Skeletal muscle satellite cell (primary cell): ENCODE data around the gene GALP.
A peak's percentile ranks its signal among the peaks of the same experiment; 100 is the strongest.
"Not testable (repeated sequence)": the region's sequence is repeated elsewhere in the genome, so short reads cannot be mapped to it uniquely, and the experiment has no call there.

Experiments used
- H3K27me3 ChIP-seq: 2 replicates; pipeline ENCODE4 v1.7.0; 2013; ENCODE audit warnings: low read length; ENCODE audit not compliant: control insufficient read depth, insufficient read depth
- H3K36me3 ChIP-seq: 2 replicates; pipeline ENCODE4 v1.7.0; 2013; ENCODE audit warnings: mild to moderate bottlenecking, control low read depth, low read length; ENCODE audit not compliant: insufficient read depth
- H3K4me1 ChIP-seq: 2 replicates; pipeline ENCODE4 v1.7.0; 2013; ENCODE audit warnings: low read length; ENCODE audit not compliant: control insufficient read depth, insufficient read depth
- H3K4me2 ChIP-seq: 2 replicates; pipeline ENCODE4 v1.7.0; 2013; ENCODE audit warnings: mild to moderate bottlenecking, low read length
- H3K4me3 ChIP-seq: 2 replicates; pipeline ENCODE4 v1.7.0; 2013; ENCODE audit warnings: low read length
- H3K9ac ChIP-seq: 2 replicates; pipeline ENCODE4 v1.7.0; 2013; ENCODE audit warnings: mild to moderate bottlenecking, low read depth, low read length, moderate library complexity
- H3K9me3 ChIP-seq: replicated peaks from 2 replicates; pipeline ENCODE4 v1.7.0; 2013; ENCODE audit warnings: mild to moderate bottlenecking, control low read depth, low read length

The GALP gene

DNA sequence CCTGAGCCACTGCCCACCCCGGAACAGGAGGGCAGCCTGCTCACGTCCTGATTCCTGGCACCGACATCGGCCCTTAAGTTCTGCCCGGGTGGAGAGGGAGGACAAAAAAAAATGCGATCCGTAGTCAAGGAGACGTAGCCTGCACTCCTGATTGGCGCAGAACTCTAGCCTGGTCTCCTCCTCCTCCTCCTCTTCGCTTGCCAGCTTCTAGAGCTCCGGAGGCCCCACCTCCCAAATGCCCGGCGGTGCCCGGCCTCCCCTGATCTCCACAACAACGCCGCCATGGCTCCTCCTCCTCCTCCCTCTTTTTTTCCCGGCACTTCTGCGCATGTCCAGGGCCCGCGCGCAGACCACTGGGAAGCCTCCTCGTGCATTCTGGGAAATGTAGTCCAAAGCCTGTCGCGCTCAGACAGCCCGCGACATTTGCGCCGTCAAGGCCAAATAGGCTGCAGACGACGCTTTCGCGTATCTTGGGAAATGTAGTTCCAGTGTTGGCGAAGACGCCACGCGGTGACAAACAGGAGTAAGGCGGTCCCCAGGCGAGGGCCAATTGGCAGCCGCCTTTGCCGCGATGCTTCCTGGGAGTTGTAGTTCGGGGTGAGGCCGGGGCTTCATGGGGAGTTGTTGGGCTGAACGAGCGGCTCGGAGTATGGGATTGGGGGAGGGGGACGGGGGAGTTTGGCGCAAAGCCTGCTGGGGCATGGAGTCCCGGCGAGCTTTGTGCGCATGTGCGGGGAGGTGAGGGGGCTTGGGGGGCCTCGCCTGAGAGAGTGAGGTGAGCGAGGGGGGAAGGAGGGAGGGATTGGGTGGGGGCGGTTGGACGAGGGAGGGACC is 35.0 kb upstream of the GALP start, which contains the start of gene ZNF444:
TSS of gene ZNF444 (plus strand) at position 705 of the 834 bp plus-strand sequence. CDS start 5,625 bp downstream, outside the sequence.
- H3K4me3 ChIP-seq: peak within 1 kb of the TSS; percentile 70
- H3K9me3 ChIP-seq: no peaks in the 10 kb centered on the region
- no peaks in the 10 kb centered on the region for H3K27me3 ChIP-seq
- no peaks in the 10 kb centered on the region for H3K36me3 ChIP-seq
- H3K4me1 ChIP-seq: peaks cover 11% of the 10 kb centered on the region
- peak within 1 kb of the TSS; percentile 83 for H3K4me2 ChIP-seq
- peak within 1 kb of the TSS; percentile 69 for H3K9ac ChIP-seq

GRCh38 chr19:56141417-56141993 is 34.3 kb upstream of the GALP start:
- Histone ChIP-seq H3K4me1 (peaks cover 11% of the 10 kb centered on the region), H3K27me3 (no peaks in the 10 kb centered on the region), H3K9me3 (no peaks in the 10 kb centered on the region), H3K36me3 (no peaks in the 10 kb centered on the region), H3K4me3 (peak overlapping the region; percentile 63), H3K4me2 (peak overlapping the region; percentile 83), H3K9ac (peak overlapping the region; percentile 28)

GRCh38 chr19:56142087-56142787 is 33.6 kb upstream of the GALP start:
- Histone ChIP-seq H3K27me3 (no peaks in the 10 kb centered on the region), H3K4me1 (peaks cover 11% of the 10 kb centered on the region), H3K9ac (peak overlapping the region; percentile 28), H3K9me3 (no peaks in the 10 kb centered on the region), H3K4me2 (peak overlapping the region; percentile 79), H3K36me3 (peaks cover 5% of the 10 kb centered on the region), H3K4me3 (peak overlapping the region; percentile 63)

- H3K27me3 ChIP-seq: no peaks in the 10 kb centered on the region
- no peak overlapping the region for H3K4me3 ChIP-seq
- no peak overlapping the region for H3K9ac ChIP-seq
- H3K36me3 ChIP-seq: peaks cover 12% of the 10 kb centered on the region
- peaks cover 11% of the 10 kb centered on the region for H3K4me1 ChIP-seq
- H3K4me2 ChIP-seq: no peak overlapping the region
- no peaks in the 10 kb centered on the region for H3K9me3 ChIP-seq
Measured at GRCh38 chr19:56142897-56143434, 32.8 kb upstream of the GALP start.

DNA sequence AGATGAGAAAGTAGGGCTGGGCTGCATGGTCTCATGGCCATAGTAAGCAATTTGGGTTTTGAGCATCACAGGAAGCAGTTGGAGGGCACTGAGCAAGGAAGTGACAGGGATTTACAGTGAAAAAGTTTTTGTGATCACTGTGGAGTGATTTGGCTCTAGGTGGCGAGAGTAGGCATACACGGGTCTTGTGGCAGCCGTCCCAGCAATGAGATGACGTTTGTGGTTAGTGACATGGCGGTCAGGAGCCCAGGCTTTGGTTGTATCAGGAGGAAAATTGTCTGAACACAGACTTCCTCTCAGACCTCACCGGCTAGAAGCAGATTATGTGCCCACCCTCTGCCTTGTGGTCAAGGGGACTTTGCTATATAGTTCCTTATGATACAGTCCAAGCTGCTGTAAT is 31.4 kb upstream of the GALP start:
- Histone ChIP-seq H3K4me3 (no peak overlapping the region), H3K27me3 (no peaks in the 10 kb centered on the region), H3K4me1 (peaks cover 11% of the 10 kb centered on the region)

GRCh38 chr19:56144831-56145230 is 31.0 kb upstream of the GALP start:
- Histone ChIP-seq H3K36me3 (peaks cover 20% of the 10 kb centered on the region), H3K4me3 (no peak overlapping the region), H3K4me2 (no peak overlapping the region), H3K9me3 (no peaks in the 10 kb centered on the region), H3K9ac (no peak overlapping the region), H3K4me1 (peaks cover 8% of the 10 kb centered on the region), H3K27me3 (no peaks in the 10 kb centered on the region)

More for the DNA sequence above, 31.4 kb upstream of the GALP start:
- H3K9me3 ChIP-seq: no peaks in the 10 kb centered on the region
- H3K9ac ChIP-seq: no peak overlapping the region
- no peak overlapping the region for H3K4me2 ChIP-seq
- H3K36me3 ChIP-seq: peaks cover 16% of the 10 kb centered on the region

GRCh38 chr19:56145698-56146097 is 30.1 kb upstream of the GALP start:
- Histone ChIP-seq H3K4me2 (no peak overlapping the region), H3K36me3 (peaks cover 20% of the 10 kb centered on the region), H3K9ac (no peak overlapping the region), H3K4me3 (no peak overlapping the region), H3K9me3 (no peaks in the 10 kb centered on the region), H3K27me3 (no peaks in the 10 kb centered on the region), H3K4me1 (peaks cover 5% of the 10 kb centered on the region)

DNA sequence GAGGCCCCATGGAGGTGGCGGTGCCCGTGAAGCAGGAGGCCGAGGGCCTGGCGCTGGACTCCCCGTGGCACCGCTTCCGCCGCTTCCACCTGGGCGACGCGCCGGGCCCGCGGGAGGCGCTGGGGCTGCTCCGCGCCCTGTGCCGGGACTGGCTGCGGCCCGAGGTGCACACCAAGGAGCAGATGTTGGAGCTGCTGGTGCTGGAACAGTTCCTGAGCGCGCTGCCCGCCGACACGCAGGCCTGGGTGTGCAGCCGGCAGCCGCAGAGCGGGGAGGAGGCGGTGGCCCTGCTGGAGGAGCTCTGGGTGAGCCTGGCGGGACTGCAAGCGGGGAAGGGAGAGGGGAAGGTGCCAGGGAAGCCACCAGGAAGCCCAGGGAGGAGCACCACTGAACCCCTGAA is 28.9 kb upstream of the GALP start:
- Histone ChIP-seq H3K4me2 (no peak overlapping the region), H3K27me3 (no peaks in the 10 kb centered on the region), H3K9ac (no peak overlapping the region), H3K36me3 (peaks cover 20% of the 10 kb centered on the region), H3K9me3 (no peaks in the 10 kb centered on the region), H3K4me1 (peaks cover 4% of the 10 kb centered on the region), H3K4me3 (no peak overlapping the region)

DNA sequence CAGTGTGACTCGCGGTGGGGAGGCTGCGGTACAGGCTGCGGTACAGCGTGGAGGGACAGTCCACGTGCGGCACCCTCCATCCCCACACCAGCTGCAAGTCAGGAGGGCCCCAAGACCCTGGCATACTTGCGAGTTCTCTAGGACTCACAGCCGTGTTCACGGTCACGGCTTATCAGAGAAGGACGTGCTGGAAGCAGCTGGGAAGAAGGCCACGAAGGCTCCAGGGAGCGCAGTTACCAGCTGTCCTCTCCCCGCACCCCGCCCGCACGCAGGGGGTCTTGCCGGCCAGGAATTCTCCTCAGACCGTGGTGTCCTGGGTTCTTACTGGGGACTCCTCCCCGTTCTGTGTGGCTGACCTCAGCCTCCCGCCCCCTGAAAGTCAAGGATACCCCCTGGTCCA is 28.5 kb upstream of the GALP start:
- Histone ChIP-seq H3K9ac (no peak overlapping the region), H3K4me1 (no peaks in the 10 kb centered on the region), H3K4me3 (no peak overlapping the region), H3K9me3 (no peaks in the 10 kb centered on the region), H3K4me2 (no peak overlapping the region), H3K27me3 (no peaks in the 10 kb centered on the region), H3K36me3 (peaks cover 20% of the 10 kb centered on the region)

DNA sequence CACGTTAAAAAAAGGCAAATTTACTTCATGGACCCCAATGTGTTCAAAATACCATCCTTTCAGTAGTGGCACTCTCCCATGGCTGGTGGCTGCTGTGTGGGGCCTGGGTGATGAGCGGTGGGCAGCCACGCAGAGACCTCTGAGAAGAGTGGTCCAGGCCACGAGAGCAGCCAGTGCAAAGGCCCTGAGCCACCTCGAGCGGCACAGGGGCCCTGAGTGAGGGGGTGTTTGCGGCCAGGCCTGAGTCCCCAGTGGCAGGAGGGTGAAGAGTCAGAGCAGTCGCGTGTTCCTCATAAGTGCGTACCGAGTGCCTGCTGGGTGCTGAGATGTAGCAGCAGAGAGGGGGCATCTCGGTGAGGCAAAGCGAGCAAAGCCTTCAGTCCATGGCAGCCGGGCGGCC is 27.7 kb upstream of the GALP start:
- Histone ChIP-seq H3K4me2 (no peak overlapping the region), H3K4me3 (no peak overlapping the region), H3K36me3 (peaks cover 20% of the 10 kb centered on the region), H3K27me3 (no peaks in the 10 kb centered on the region), H3K4me1 (no peaks in the 10 kb centered on the region), H3K9me3 (no peaks in the 10 kb centered on the region), H3K9ac (no peak overlapping the region)

GRCh38 chr19:56148955-56149655 is 26.7 kb upstream of the GALP start:
- H3K4me1 ChIP-seq, H3K4me3 ChIP-seq, H3K27me3 ChIP-seq, H3K9ac ChIP-seq, H3K4me2 ChIP-seq, H3K9me3 ChIP-seq: not testable (repeated sequence)
- H3K36me3 ChIP-seq: peaks cover 20% of the 10 kb centered on the region
